ENCODE data around the gene ZNF157.
"Not testable (repeated sequence)": the region's sequence is repeated elsewhere in the genome, so short reads cannot be mapped to it uniquely, and the experiment has no call there.

The ZNF157 gene

GRCh38 chrX:47370278-47370677 lies at the start of gene ZNF157:
Gene ZNF157 (plus strand): TSS chrX:47370578. CDS start chrX:47370669, 91 bp downstream.
- no peak for DNase-seq (ENCODE audit: low read depth in 2 of 2)

GRCh38 chrX:47321386-47321785 lies 49.0 kb upstream of the ZNF157 start:
- no peak for DNase-seq (ENCODE audit: low read depth in 2 of 2)

- no peak for DNase-seq (ENCODE audit: low read depth in 2 of 2)
Measured at GRCh38 chrX:47321823-47322371, 48.5 kb upstream of the ZNF157 start.

- no peak for DNase-seq (ENCODE audit: low read depth in 2 of 2)
Measured at GRCh38 chrX:47327902-47328301, 42.5 kb upstream of the ZNF157 start.

- not testable (repeated sequence) for DNase-seq (ENCODE audit: low read depth in 2 of 2)
Measured at GRCh38 chrX:47332729-47333128, 37.6 kb upstream of the ZNF157 start.

- DNase-seq (ENCODE audit: low read depth in 2 of 2) = no peak
Measured at GRCh38 chrX:47351706-47352105, 18.7 kb upstream of the ZNF157 start.

- no peak for DNase-seq (ENCODE audit: low read depth in 2 of 2)
Measured at GRCh38 chrX:47358387-47359065, 11.9 kb upstream of the ZNF157 start.

GRCh38 chrX:47360423-47361179 lies 9.8 kb upstream of the ZNF157 start:
- no peak for DNase-seq (ENCODE audit: low read depth in 2 of 2)

GRCh38 chrX:47361538-47362511 lies 8.6 kb upstream of the ZNF157 start:
- no peak for DNase-seq (ENCODE audit: low read depth in 2 of 2)

GRCh38 chrX:47366041-47366722 lies 4.2 kb upstream of the ZNF157 start:
- peak; percentile 50 to 56 for DNase-seq (ENCODE audit: low read depth in 2 of 2)

GRCh38 chrX:47373198-47373597 lies 2.8 kb downstream of the ZNF157 start:
- DNase-seq (ENCODE audit: low read depth in 2 of 2) = no peak

- DNase-seq (ENCODE audit: low read depth in 2 of 2) = peak; percentile 31 to 49
Measured at GRCh38 chrX:47380268-47380667, 9.9 kb downstream of the ZNF157 start.

GRCh38 chrX:47380837-47381236 lies 10.5 kb downstream of the ZNF157 start:
- DNase-seq (ENCODE audit: low read depth in 2 of 2) = not testable (repeated sequence)

- peak; percentile 22 to 77 for DNase-seq (ENCODE audit: low read depth in 2 of 2)
Measured at GRCh38 chrX:47384502-47384901, 14.1 kb downstream of the ZNF157 start.

- DNase-seq (ENCODE audit: low read depth in 2 of 2) = no peak
Measured at GRCh38 chrX:47390780-47391179, 20.4 kb downstream of the ZNF157 start.

- no peak for DNase-seq (ENCODE audit: low read depth in 2 of 2)
Measured at GRCh38 chrX:47413179-47413594, 42.8 kb downstream of the ZNF157 start.

GRCh38 chrX:47420265-47420664 lies 49.9 kb downstream of the ZNF157 start:
- no peak for DNase-seq (ENCODE audit: low read depth in 2 of 2)

- no peak for DNase-seq (ENCODE audit: low read depth in 2 of 2)
Measured at GRCh38 chrX:47420962-47421361, 50.6 kb downstream of the ZNF157 start.

- no peak for DNase-seq (ENCODE audit: low read depth in 2 of 2)
Measured at GRCh38 chrX:47422444-47422843, 52.1 kb downstream of the ZNF157 start.

GRCh38 chrX:47430925-47431324 lies 60.5 kb downstream of the ZNF157 start:
- DNase-seq (ENCODE audit: low read depth in 2 of 2) = no peak

- DNase-seq (ENCODE audit: low read depth in 2 of 2) = no peak
Measured at GRCh38 chrX:47446431-47446830, 76.1 kb downstream of the ZNF157 start.
